SU-DHL-6 (cell line): ENCODE results near the gene CSNK1D.
"Not testable (repeated sequence)": the region's sequence is repeated elsewhere in the genome, so short reads cannot be mapped to it uniquely, and the experiment has no call there.

ENCODE experiments used
- EZH2phosphoT487 ChIP-seq: fragments of 200-600 bp; sonication (generic), shearing (Covaris generic); conservative IDR thresholded peaks from 2 replicates; pipeline ENCODE4 v1.6.1; 2018; ENCODE audit warnings: mild to moderate bottlenecking, antibody characterized with exemption, low read length, moderate library complexity, mixed read lengths
- TF ChIP-seq, protein P1 (sequence below): fragments of 200-600 bp; sonication (generic); IDR thresholded peaks from one replicate; pipeline ENCODE4 v1.5.1; 2017; ENCODE audit warnings: antibody characterized with exemption, mild to moderate bottlenecking, low read length, moderate library complexity; ENCODE audit not compliant: insufficient read depth, poor library complexity, severe bottlenecking

- TF ChIP-seq, protein P1, sequence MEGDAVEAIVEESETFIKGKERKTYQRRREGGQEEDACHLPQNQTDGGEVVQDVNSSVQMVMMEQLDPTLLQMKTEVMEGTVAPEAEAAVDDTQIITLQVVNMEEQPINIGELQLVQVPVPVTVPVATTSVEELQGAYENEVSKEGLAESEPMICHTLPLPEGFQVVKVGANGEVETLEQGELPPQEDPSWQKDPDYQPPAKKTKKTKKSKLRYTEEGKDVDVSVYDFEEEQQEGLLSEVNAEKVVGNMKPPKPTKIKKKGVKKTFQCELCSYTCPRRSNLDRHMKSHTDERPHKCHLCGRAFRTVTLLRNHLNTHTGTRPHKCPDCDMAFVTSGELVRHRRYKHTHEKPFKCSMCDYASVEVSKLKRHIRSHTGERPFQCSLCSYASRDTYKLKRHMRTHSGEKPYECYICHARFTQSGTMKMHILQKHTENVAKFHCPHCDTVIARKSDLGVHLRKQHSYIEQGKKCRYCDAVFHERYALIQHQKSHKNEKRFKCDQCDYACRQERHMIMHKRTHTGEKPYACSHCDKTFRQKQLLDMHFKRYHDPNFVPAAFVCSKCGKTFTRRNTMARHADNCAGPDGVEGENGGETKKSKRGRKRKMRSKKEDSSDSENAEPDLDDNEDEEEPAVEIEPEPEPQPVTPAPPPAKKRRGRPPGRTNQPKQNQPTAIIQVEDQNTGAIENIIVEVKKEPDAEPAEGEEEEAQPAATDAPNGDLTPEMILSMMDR, result not testable (repeated sequence)
- TF ChIP-seq EZH2phosphoT487, result not testable (repeated sequence)
Measured at GRCh38 chr17:82210655-82211054, 62.8 kb downstream of the CSNK1D start.
